Measurements from ENCODE around the gene GRIK3. TPM values are rescaled to one million over a fixed set of nuclear protein-coding genes. Genes with fewer than 3 reads are reported as not detected.
A peak's percentile ranks its signal among the peaks of the same experiment; 100 is the strongest.

GRIK3 gene
- total and polyA plus RNA-seq, 2 experiments from 2014 or later = under 0.01 TPM; not detected in 1

DNA sequence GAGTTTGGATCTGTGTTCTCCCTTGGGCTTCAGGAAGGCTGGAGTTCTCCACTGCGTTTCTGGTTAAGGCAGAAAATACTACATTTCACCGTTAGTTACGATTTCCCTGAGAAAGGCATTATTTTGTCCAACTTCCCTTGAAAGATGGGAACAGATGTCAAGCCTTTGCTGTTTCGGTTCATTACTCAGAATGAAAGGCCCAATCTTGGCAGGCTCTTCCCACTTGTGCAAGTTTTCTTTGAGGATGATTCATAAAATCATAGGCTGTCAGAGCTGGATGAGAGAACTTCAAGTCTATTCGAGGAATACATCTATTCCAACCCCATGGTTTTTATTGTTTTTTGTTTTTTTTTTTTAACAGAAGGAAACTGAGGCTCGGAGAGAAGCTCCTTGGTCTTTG, 205.2 kb downstream of the GRIK3 start:
- no peak for DNase-seq (ENCODE audit: low spot score)
- Histone ChIP-seq H3K4me1 (ENCODE audit: insufficient read depth) (no peaks in the 10 kb centered on the region), H3K9me2 (replicated peaks; ENCODE audit: insufficient read depth) (no peaks in the 10 kb centered on the region), H2AFZ (no peak overlapping the region), H3K79me2 (no peaks in the 10 kb centered on the region), H4K20me1 (ENCODE audit: insufficient read depth, poor library complexity, severe bottlenecking) (no peaks in the 10 kb centered on the region), H3K27me3 (no peaks in the 10 kb centered on the region), H3K9me3 (ENCODE audit: low read depth) (no peaks in the 10 kb centered on the region), H3K4me3 (no peak overlapping the region), H3K36me3 (replicated peaks; ENCODE audit: insufficient read depth, low read depth) (no peaks in the 10 kb centered on the region), H3K27ac (no peak overlapping the region), H3K4me2 (no peak overlapping the region)
- WGBS (ENCODE audit: low lambda C conversion rate, missing lambda C conversion rate) = 80% methylated on average over 6 of the region's 6 CpGs
- TF ChIP-seq, protein P1, sequence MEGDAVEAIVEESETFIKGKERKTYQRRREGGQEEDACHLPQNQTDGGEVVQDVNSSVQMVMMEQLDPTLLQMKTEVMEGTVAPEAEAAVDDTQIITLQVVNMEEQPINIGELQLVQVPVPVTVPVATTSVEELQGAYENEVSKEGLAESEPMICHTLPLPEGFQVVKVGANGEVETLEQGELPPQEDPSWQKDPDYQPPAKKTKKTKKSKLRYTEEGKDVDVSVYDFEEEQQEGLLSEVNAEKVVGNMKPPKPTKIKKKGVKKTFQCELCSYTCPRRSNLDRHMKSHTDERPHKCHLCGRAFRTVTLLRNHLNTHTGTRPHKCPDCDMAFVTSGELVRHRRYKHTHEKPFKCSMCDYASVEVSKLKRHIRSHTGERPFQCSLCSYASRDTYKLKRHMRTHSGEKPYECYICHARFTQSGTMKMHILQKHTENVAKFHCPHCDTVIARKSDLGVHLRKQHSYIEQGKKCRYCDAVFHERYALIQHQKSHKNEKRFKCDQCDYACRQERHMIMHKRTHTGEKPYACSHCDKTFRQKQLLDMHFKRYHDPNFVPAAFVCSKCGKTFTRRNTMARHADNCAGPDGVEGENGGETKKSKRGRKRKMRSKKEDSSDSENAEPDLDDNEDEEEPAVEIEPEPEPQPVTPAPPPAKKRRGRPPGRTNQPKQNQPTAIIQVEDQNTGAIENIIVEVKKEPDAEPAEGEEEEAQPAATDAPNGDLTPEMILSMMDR (IDR thresholded peaks at IDR 0.05; ENCODE audit: poor library complexity) = no peak
- TF ChIP-seq EZH2phosphoT487 (IDR thresholded peaks at IDR 0.05; ENCODE audit: low read depth, severe bottlenecking, unreplicated experiment) (no peak), EZH2 (IDR thresholded peaks at IDR 0.05; ENCODE audit: borderline replicate concordance) (no peak)

- Histone ChIP-seq H3K4me3 (no peak overlapping the region), H3K36me3 (replicated peaks; ENCODE audit: insufficient read depth, low read depth) (no peaks in the 10 kb centered on the region), H3K4me1 (ENCODE audit: insufficient read depth) (no peaks in the 10 kb centered on the region), H3K9me3 (ENCODE audit: low read depth) (no peaks in the 10 kb centered on the region), H3K9me2 (replicated peaks; ENCODE audit: insufficient read depth) (no peaks in the 10 kb centered on the region), H3K4me2 (no peak overlapping the region), H2AFZ (no peak overlapping the region), H3K27ac (no peak overlapping the region), H3K79me2 (no peaks in the 10 kb centered on the region), H4K20me1 (ENCODE audit: insufficient read depth, poor library complexity, severe bottlenecking) (no peaks in the 10 kb centered on the region), H3K27me3 (peaks cover 4% of the 10 kb centered on the region)
- TF ChIP-seq, protein P1 (IDR thresholded peaks at IDR 0.05; ENCODE audit: poor library complexity) = no peak
- 89% methylated on average over 6 of the region's 6 CpGs for WGBS (ENCODE audit: low lambda C conversion rate, missing lambda C conversion rate)
- DNase-seq (ENCODE audit: low spot score) = no peak
Observed at GRCh38 chr1:36825226-36825625, 209.1 kb downstream of the GRIK3 start.

GRCh38 chr1:36824390-36824861, 209.9 kb downstream of the GRIK3 start:
- DNase-seq (ENCODE audit: low spot score) = peak; percentile 14

More at GRCh38 chr1:36824390-36824861, 209.9 kb downstream of the GRIK3 start:
- no peaks in the 10 kb centered on the region for H3K79me2 ChIP-seq
- H3K9me2 ChIP-seq (replicated peaks; ENCODE audit: insufficient read depth) = no peaks in the 10 kb centered on the region
- no peak overlapping the region for H3K4me2 ChIP-seq
- peaks cover 4% of the 10 kb centered on the region for H3K27me3 ChIP-seq
- H3K36me3 ChIP-seq (replicated peaks; ENCODE audit: insufficient read depth, low read depth) = no peaks in the 10 kb centered on the region
- H3K4me3 ChIP-seq = no peak overlapping the region
- no peaks in the 10 kb centered on the region for H4K20me1 ChIP-seq (ENCODE audit: insufficient read depth, poor library complexity, severe bottlenecking)
- H3K9me3 ChIP-seq (ENCODE audit: low read depth) = no peaks in the 10 kb centered on the region
- H3K4me1 ChIP-seq (ENCODE audit: insufficient read depth) = no peaks in the 10 kb centered on the region
- H2AFZ ChIP-seq = no peak overlapping the region
- H3K27ac ChIP-seq = no peak overlapping the region
- no peak for TF ChIP-seq EZH2phosphoT487 (IDR thresholded peaks at IDR 0.05; ENCODE audit: low read depth, severe bottlenecking, unreplicated experiment)
- TF ChIP-seq EZH2 (IDR thresholded peaks at IDR 0.05; ENCODE audit: borderline replicate concordance) = no peak
- TF ChIP-seq, protein P1 (IDR thresholded peaks at IDR 0.05; ENCODE audit: poor library complexity) = no peak
- WGBS (ENCODE audit: low lambda C conversion rate, missing lambda C conversion rate) = 43% methylated on average over 9 of the region's 12 CpGs
